ENCODE measurements around the gene PFN3. TPM values are rescaled to one million over a fixed set of nuclear protein-coding genes. Genes with fewer than 3 reads are reported as not detected.
A peak's percentile ranks its signal among the peaks of the same experiment; 100 is the strongest.

PFN3 gene
- total and polyA plus RNA-seq, 2 of the 13 experiments (the other 11 are each of a cell fraction or from before 2014, with no cell fraction given) = not detected

DNA sequence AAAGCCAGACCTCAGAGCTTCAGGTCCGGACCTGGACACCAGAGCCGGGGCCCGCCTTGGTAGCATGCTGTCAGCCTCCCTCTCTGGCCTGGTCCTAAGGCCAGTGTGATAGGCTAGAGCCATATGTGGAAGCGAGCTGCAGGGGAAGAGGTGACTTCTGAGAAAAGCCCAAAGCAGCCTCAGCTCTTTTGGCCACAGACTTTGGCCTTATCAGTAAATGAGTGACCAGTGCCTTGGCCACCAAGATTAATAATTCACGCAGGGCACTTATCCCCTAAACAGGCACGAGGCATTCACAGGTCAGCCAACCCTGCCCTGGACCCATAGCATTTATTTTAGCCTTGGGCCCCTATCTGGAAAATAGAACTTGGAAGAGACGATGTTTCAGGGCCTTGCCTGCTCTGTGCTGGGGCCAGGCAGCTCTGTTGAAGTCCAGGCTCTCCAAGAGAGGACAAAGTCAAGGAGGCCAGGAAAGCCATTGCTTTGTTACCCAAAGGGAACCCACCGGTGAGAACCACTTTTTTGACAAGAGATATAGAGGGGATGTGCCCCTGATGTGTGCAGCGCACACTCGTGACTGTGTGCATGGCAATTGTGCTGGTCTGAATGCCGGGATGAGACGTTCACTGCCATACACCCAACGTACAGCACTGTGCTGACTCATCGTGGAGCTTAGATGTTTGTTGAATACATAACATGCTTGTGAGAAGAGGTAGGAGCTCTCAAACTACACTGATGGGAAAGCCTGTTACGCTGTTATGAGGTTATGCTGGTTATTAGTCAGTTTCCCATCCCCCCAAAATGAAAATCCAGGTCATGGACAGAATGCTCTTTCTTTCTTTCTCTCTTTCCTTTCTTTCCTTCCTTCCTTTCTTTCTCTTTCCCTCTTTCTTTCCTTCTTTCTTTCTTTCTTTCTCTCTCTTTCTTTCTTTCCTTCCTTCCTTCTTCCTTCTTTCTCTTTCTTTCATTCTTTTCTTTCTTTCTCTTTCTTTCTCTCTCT, 21.3 kb downstream of the PFN3 start (continued):
- TF ChIP-seq ZNF781 (CRISPR knock-in tag; IDR thresholded peaks at IDR 0.05; ENCODE audit: borderline replicate concordance, not compliant biosample characterization) (peak; percentile 34), WIZ (CRISPR knock-in tag; IDR thresholded peaks at IDR 0.05) (no peak), MATR3 (CRISPR knock-in tag; IDR thresholded peaks at IDR 0.05) (no peak), AHR (CRISPR knock-in tag; IDR thresholded peaks at IDR 0.05) (peak; percentile 75; the same call in 1 of the 2 replicates), ZNF34 (CRISPR knock-in tag; IDR thresholded peaks at IDR 0.05; ENCODE audit: borderline replicate concordance) (no peak), NFE2L2 (IDR thresholded peaks at IDR 0.05; ENCODE audit: low read length) (peak; percentile 94), ADNP (CRISPR knock-in tag; IDR thresholded peaks at IDR 0.05) (no peak), BHLHE40 (IDR thresholded peaks at IDR 0.05; ENCODE audit: low read length) (peak; percentile 54), ZNF557 (CRISPR knock-in tag; IDR thresholded peaks at IDR 0.05) (0 out of 2 replicates have a peak, but pooled peaks have one; percentile 46), ZFP36 (IDR thresholded peaks at IDR 0.05; ENCODE audit: borderline replicate concordance, low read depth, low read length, partially characterized antibody) (no peak), MYC (CRISPR knock-in tag; IDR thresholded peaks at IDR 0.05; ENCODE audit: borderline replicate concordance) (peak; percentile 82), BCL6 (CRISPR knock-in tag; IDR thresholded peaks at IDR 0.05) (peak; percentile 60; the same call in 1 of the 2 replicates), ATF2 (CRISPR knock-in tag; IDR thresholded peaks at IDR 0.05) (peak; percentile 46), ZNF615 (CRISPR knock-in tag; IDR thresholded peaks at IDR 0.05; ENCODE audit: borderline replicate concordance) (no peak), ZNF263 (CRISPR knock-in tag; IDR thresholded peaks at IDR 0.05) (peak; percentile 61), CCDC6 (CRISPR knock-in tag; IDR thresholded peaks at IDR 0.05) (peak; percentile 45; the same call in 1 of the 2 replicates), SUZ12 (IDR thresholded peaks at IDR 0.05; ENCODE audit: low read depth, low read length) (no peak)
- TF ChIP-seq, protein P1, sequence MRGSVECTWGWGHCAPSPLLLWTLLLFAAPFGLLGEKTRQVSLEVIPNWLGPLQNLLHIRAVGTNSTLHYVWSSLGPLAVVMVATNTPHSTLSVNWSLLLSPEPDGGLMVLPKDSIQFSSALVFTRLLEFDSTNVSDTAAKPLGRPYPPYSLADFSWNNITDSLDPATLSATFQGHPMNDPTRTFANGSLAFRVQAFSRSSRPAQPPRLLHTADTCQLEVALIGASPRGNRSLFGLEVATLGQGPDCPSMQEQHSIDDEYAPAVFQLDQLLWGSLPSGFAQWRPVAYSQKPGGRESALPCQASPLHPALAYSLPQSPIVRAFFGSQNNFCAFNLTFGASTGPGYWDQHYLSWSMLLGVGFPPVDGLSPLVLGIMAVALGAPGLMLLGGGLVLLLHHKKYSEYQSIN (CRISPR knock-in tag; IDR thresholded peaks at IDR 0.05; ENCODE audit: borderline replicate concordance) = no peak
- TF ChIP-seq, protein P2, sequence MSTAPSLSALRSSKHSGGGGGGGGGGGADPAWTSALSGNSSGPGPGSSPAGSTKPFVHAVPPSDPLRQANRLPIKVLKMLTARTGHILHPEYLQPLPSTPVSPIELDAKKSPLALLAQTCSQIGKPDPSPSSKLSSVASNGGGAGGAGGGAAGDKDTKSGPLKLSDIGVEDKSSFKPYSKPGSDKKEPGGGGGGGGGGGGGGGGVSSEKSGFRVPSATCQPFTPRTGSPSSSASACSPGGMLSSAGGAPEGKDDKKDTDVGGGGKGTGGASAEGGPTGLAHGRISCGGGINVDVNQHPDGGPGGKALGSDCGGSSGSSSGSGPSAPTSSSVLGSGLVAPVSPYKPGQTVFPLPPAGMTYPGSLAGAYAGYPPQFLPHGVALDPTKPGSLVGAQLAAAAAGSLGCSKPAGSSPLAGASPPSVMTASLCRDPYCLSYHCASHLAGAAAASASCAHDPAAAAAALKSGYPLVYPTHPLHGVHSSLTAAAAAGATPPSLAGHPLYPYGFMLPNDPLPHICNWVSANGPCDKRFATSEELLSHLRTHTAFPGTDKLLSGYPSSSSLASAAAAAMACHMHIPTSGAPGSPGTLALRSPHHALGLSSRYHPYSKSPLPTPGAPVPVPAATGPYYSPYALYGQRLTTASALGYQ (CRISPR knock-in tag; IDR thresholded peaks at IDR 0.05) = peak; percentile 65; the same call in 1 of the 2 replicates
- TF ChIP-seq, protein P3, sequence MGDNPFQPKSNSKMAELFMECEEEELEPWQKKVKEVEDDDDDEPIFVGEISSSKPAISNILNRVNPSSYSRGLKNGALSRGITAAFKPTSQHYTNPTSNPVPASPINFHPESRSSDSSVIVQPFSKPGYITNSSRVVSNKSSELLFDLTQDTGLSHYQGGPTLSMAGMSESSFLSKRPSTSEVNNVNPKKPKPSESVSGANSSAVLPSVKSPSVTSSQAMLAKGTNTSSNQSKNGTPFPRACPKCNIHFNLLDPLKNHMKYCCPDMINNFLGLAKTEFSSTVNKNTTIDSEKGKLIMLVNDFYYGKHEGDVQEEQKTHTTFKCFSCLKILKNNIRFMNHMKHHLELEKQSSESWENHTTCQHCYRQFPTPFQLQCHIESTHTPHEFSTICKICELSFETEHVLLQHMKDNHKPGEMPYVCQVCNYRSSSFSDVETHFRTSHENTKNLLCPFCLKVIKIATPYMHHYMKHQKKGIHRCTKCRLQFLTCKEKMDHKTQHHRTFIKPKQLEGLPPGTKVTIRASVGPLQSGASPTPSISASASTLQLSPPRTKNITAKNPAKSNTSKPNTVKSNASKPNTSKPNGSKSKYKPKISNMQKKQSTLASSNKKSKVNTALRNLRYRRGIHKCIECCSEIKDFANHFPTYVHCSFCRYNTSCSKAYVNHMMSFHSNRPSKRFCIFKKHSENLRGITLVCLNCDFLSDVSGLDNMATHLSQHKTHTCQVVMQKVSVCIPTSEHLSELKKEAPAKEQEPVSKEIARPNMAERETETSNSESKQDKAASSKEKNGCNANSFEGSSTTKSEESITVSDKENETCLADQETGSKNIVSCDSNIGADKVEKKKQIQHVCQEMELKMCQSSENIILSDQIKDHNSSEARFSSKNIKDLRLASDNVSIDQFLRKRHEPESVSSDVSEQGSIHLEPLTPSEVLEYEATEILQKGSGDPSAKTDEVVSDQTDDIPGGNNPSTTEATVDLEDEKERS (CRISPR knock-in tag; IDR thresholded peaks at IDR 0.05) = peak; percentile 45; the same call in 1 of the 2 replicates

Data from HepG2 (cell line).